ENCODE results near the gene KCNJ10. TPM values are rescaled to one million over a fixed set of nuclear protein-coding genes. Genes with fewer than 3 reads are reported as not detected.
A peak's percentile ranks its signal among the peaks of the same experiment; 100 is the strongest.

The KCNJ10 gene
- total and polyA plus RNA-seq, 2 of the 13 experiments (the other 11 are each of a cell fraction or from before 2014, with no cell fraction given) = 4.4 to 10.3 TPM

GRCh38 chr1:160078512-160079195 lies 8.7 kb upstream of the KCNJ10 start:
- ATAC-seq (peak; percentile 90), DNase-seq (ENCODE audit: low spot score) (peak; percentile 61), FAIRE-seq (peak; percentile 28)
- ChIA-PET CTCF (ENCODE audit: low intra/inter-chr PET ratio, low total read pairs) (interaction anchor here (0.7 to 3.3 kb wide), 5 partner anchors 24 to 142 kb away, joined by 3 to 29 read pairs (median 6); no protein-coding TSS in a partner anchor), POLR2A (interaction anchor here (0.7 to 1.8 kb wide), 3 partner anchors 8 to 32 kb away, joined by 3 to 8 read pairs (median 4); partner anchors contain the start of gene KCNJ10)
- Histone ChIP-seq H3K4me2 (ENCODE audit: low read depth, low read length) (peak overlapping the region; percentile 73), H3K9ac (ENCODE audit: insufficient read depth, low read depth, low read length) (no peak overlapping the region), H3K9me3 (ENCODE audit: low read length) (no peaks in the 10 kb centered on the region), H3K27ac (ENCODE audit: extremely low read length, insufficient read depth, low read length) (no peak overlapping the region), H3K4me1 (ENCODE audit: insufficient read depth, low read length) (peaks cover 64% of the 10 kb centered on the region), H4K20me1 (ENCODE audit: insufficient read depth, low read length) (no peaks in the 10 kb centered on the region), H3K79me2 (ENCODE audit: insufficient read depth, low read length) (no peaks in the 10 kb centered on the region), H2AFZ (ENCODE audit: low read length) (no peak overlapping the region), H3K36me3 (replicated peaks in 1 of 2; ENCODE audit: control insufficient read depth in 1 of 2, insufficient read depth in 2 of 2, low read length in 2 of 2) (no peaks in the 10 kb centered on the region), H3K27me3 (ENCODE audit: control insufficient read depth in 1 of 2, insufficient read depth in 2 of 2, low read length in 2 of 2) (no peaks in the 10 kb centered on the region), H3K4me3 (replicated peaks in 1 of 3; ENCODE audit: insufficient read depth in 1 of 3, low read depth in 2 of 3, low read length in 3 of 3) (0 out of 6 replicates have a peak overlapping the region, but pooled peaks of 1 of the 3 experiments have one; percentile 32)
- in situ Hi-C loops (cut with HindIII; ENCODE audit: extremely low pct_ligation_motif_present, low pct_unique_long_range_greater_than_20kb) = no loop called here
- BruUV-seq (replicated peaks) = no TSS peak
- intact Hi-C loops (cut with micrococcal nuclease; ENCODE audit: unreplicated experiment) = loop anchor here (1.0 to 5.0 kb wide), 2 partner anchors 32 to 141 kb away; no protein-coding TSS in a partner anchor
- 7% methylated on average over 8 of the region's 8 CpGs for WGBS (ENCODE audit: low lambda C conversion rate)
- 0 out of 2 replicates have a peak, but pooled peaks have one; percentile 39 for TF ChIP-seq ATF7-NPFF (CRISPR knock-in tag; IDR thresholded peaks at IDR 0.05; ENCODE audit: low read depth)
- peak; percentile 64; the same call in 1 of the 2 replicates for TF ChIP-seq PATZ1 (CRISPR knock-in tag; IDR thresholded peaks at IDR 0.05)
- TF ChIP-seq RORA (CRISPR knock-in tag; IDR thresholded peaks at IDR 0.05) = no peak
- 0 out of 4 replicates have a peak, but pooled peaks have one; percentile 35 to 39 for TF ChIP-seq HMGXB4 (CRISPR knock-in tag; IDR thresholded peaks at IDR 0.05; ENCODE audit: borderline replicate concordance in 1 of 2, low read depth in 1 of 2)
- TF ChIP-seq HNRNPL (IDR thresholded peaks at IDR 0.05; ENCODE audit: low read depth, low read length) = 0 out of 2 replicates have a peak, but pooled peaks have one; percentile 31
- peak; percentile 31; the same call in 1 of the 2 replicates for TF ChIP-seq CREB1 (IDR thresholded peaks at IDR 0.05)
- no peak for TF ChIP-seq CREB1 (CRISPR knock-in tag; IDR thresholded peaks at IDR 0.05)
- TF ChIP-seq STAT5B (CRISPR knock-in tag; IDR thresholded peaks at IDR 0.05) = no peak
- TF ChIP-seq SALL1 (CRISPR knock-in tag; IDR thresholded peaks at IDR 0.05) = peak; percentile 34; the same call in 1 of the 2 replicates
- 0 out of 2 replicates have a peak, but pooled peaks have one; percentile 1 for TF ChIP-seq ZNF468 (CRISPR knock-in tag; IDR thresholded peaks at IDR 0.05)
- TF ChIP-seq STAG1 (CRISPR knock-in tag; IDR thresholded peaks at IDR 0.05) = peak; percentile 84
- no peak for TF ChIP-seq NR1H2 (CRISPR knock-in tag; IDR thresholded peaks at IDR 0.05; ENCODE audit: borderline replicate concordance, low read depth)
- 0 out of 2 replicates have a peak, but pooled peaks have one; percentile 20 for TF ChIP-seq ZGPAT (CRISPR knock-in tag; IDR thresholded peaks at IDR 0.05)
- TF ChIP-seq CTCF (CRISPR knock-in tag; IDR thresholded peaks at IDR 0.05) = peak; percentile 90
- TF ChIP-seq ZNF33B (CRISPR knock-in tag; IDR thresholded peaks at IDR 0.05) = no peak

All from HepG2 (cell line).